ENCODE measurements around the gene TIMP2. TPM values are rescaled to one million over a fixed set of nuclear protein-coding genes. Genes with fewer than 3 reads are reported as not detected.

Gene TIMP2
- total and polyA plus RNA-seq, 2 experiments from 2014 or later, result 103 to 587 TPM

DNA sequence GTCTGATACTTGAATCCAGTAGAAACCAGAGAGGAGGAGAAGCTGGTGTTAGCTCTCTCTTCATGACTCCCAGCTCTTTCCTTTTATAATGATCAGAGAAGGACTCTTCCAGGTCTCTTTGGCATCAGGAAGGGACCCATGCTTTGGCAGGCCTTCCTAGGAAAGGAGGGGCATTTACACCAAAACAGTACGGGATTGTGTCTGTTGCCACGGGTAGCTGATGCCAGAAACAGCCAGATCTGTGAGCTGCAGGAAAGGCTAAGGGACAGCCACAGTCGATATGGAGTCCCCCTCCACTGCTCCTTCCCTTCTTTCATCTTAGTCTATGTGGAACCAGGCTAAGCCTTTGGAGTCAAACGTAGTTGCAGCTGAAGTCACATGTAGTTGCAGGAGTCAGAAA lies 31.5 kb downstream of the TIMP2 start:
- Histone ChIP-seq H3K79me2 (ENCODE audit: insufficient read depth) (peaks cover 100% of the 10 kb centered on the region), H3K4me3 (no peak overlapping the region), H2AFZ (no peak overlapping the region), H3K4me2 (ENCODE audit: unreplicated experiment) (no peak overlapping the region), H3F3A (ENCODE audit: insufficient read depth) (peaks cover 61% of the 10 kb centered on the region), H3K4me1 (ENCODE audit: insufficient read depth) (peaks cover 23% of the 10 kb centered on the region), H3K27me3 (replicated peaks; ENCODE audit: insufficient read depth) (no peaks in the 10 kb centered on the region), H3K27ac (peak overlapping the region; percentile 12; the same call in 1 of the 2 replicates), H3K9me3 (ENCODE audit: low read depth) (no peaks in the 10 kb centered on the region), H3K36me3 (ENCODE audit: low read depth) (no peaks in the 10 kb centered on the region; the same call in 1 of the 2 replicates), H3K9me2 (ENCODE audit: insufficient read depth) (no peaks in the 10 kb centered on the region), H4K20me1 (ENCODE audit: insufficient read depth) (no peaks in the 10 kb centered on the region; the same call in 1 of the 2 replicates), H3K9ac (no peak overlapping the region)
- no peak for DNase-seq
- 13 to 18% methylated on average over 4 of the region's 4 CpGs for WGBS, 2 experiments (ENCODE audit: low coverage in 1 of 2, low lambda C conversion rate in 2 of 2, missing lambda C conversion rate in 2 of 2)
- no peak for TF ChIP-seq EZH2 (IDR thresholded peaks at IDR 0.05; ENCODE audit: insufficient read depth, poor library complexity, severe bottlenecking)
- no peak for TF ChIP-seq EZH2phosphoT487 (IDR thresholded peaks at IDR 0.05; ENCODE audit: insufficient read depth, low read depth)
- in situ Hi-C loops (cut with MboI), result no loop called here

DNA sequence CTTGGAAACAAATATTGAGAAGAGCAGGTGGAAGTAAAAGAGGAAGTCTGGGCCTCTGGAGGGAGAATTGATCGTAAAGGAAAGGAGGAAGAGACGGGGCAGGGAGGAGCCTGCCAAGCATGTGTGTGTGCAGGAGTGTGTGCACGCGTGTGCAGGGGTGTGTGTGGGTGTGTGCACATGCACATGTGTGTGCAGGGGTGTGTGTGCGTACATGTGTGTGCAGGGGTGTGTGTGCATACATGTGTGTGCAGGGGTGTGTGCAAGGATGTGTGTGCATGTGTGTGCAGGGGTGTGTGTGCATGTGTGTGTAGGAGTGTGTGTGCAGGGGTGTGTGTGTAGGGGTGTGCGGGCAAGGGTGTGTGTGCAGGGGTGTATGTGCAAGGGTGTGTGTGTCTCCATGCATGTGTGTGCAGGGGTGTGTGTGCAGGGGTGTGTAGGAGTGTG lies 32.2 kb downstream of the TIMP2 start:
- TF ChIP-seq EZH2 (IDR thresholded peaks at IDR 0.05; ENCODE audit: insufficient read depth, poor library complexity, severe bottlenecking), result no peak
- TF ChIP-seq EZH2phosphoT487 (IDR thresholded peaks at IDR 0.05; ENCODE audit: insufficient read depth, low read depth), result no peak
- peaks cover 19% of the 10 kb centered on the region for H3K4me1 ChIP-seq (ENCODE audit: insufficient read depth)
- in situ Hi-C loops (cut with MboI), result no loop called here
- peaks cover 100% of the 10 kb centered on the region for H3K79me2 ChIP-seq (ENCODE audit: insufficient read depth)
- H4K20me1 ChIP-seq (ENCODE audit: insufficient read depth), result no peaks in the 10 kb centered on the region; the same call in 1 of the 2 replicates
- no peak for DNase-seq
- no peak overlapping the region for H3K27ac ChIP-seq
- H3K27me3 ChIP-seq (replicated peaks; ENCODE audit: insufficient read depth), result no peaks in the 10 kb centered on the region
- no peaks in the 10 kb centered on the region for H3K9me3 ChIP-seq (ENCODE audit: low read depth)
- no peak overlapping the region for H3K9ac ChIP-seq
- no peak overlapping the region for H2AFZ ChIP-seq
- H3K36me3 ChIP-seq (ENCODE audit: low read depth), result no peaks in the 10 kb centered on the region
- no peaks in the 10 kb centered on the region for H3K9me2 ChIP-seq (ENCODE audit: insufficient read depth)
- WGBS, 2 experiments (ENCODE audit: low coverage in 1 of 2, low lambda C conversion rate in 2 of 2, missing lambda C conversion rate in 2 of 2), result 73 to 81% methylated on average over 6 of the region's 6 CpGs
- no peak overlapping the region for H3K4me3 ChIP-seq
- no peak overlapping the region for H3K4me2 ChIP-seq (ENCODE audit: unreplicated experiment)
- peaks cover 59% of the 10 kb centered on the region for H3F3A ChIP-seq (ENCODE audit: insufficient read depth)

DNA sequence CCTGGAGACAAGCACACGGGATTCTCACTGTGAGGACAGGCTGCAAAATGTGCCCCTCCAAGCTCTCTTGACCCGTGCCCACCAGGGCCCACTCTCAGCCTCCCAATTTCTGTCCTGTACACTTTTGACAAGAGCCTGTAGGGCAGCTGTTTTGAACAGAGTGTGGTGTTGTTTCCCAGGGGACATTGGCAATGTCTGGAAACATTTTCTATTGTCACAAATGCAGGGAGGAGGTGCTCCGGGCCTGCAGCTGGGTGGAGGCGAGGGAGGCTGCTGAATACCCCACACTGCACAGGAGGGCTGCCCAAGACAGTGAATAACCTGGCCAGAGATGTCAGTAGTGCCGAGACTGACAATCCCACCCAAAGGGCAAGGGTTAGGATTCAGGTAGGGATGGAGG lies 32.7 kb downstream of the TIMP2 start:
- Histone ChIP-seq H3K4me1 (ENCODE audit: insufficient read depth) (peaks cover 14% of the 10 kb centered on the region), H3K4me3 (no peak overlapping the region), H2AFZ (no peak overlapping the region), H4K20me1 (ENCODE audit: insufficient read depth) (no peaks in the 10 kb centered on the region; the same call in 1 of the 2 replicates), H3K9me2 (ENCODE audit: insufficient read depth) (no peaks in the 10 kb centered on the region), H3K9me3 (ENCODE audit: low read depth) (no peaks in the 10 kb centered on the region), H3K27me3 (replicated peaks; ENCODE audit: insufficient read depth) (no peaks in the 10 kb centered on the region), H3K36me3 (ENCODE audit: low read depth) (no peaks in the 10 kb centered on the region), H3K79me2 (ENCODE audit: insufficient read depth) (peaks cover 100% of the 10 kb centered on the region), H3K27ac (no peak overlapping the region), H3K4me2 (ENCODE audit: unreplicated experiment) (no peak overlapping the region), H3K9ac (no peak overlapping the region), H3F3A (ENCODE audit: insufficient read depth) (peaks cover 60% of the 10 kb centered on the region)
- WGBS, 2 experiments (ENCODE audit: low coverage in 1 of 2, low lambda C conversion rate in 2 of 2, missing lambda C conversion rate in 2 of 2), result 53 to 59% methylated on average over 5 of the region's 5 CpGs
- in situ Hi-C loops (cut with MboI), result no loop called here
- no peak for DNase-seq
- TF ChIP-seq EZH2phosphoT487 (IDR thresholded peaks at IDR 0.05; ENCODE audit: insufficient read depth, low read depth) (no peak), EZH2 (IDR thresholded peaks at IDR 0.05; ENCODE audit: insufficient read depth, poor library complexity, severe bottlenecking) (no peak)

DNA sequence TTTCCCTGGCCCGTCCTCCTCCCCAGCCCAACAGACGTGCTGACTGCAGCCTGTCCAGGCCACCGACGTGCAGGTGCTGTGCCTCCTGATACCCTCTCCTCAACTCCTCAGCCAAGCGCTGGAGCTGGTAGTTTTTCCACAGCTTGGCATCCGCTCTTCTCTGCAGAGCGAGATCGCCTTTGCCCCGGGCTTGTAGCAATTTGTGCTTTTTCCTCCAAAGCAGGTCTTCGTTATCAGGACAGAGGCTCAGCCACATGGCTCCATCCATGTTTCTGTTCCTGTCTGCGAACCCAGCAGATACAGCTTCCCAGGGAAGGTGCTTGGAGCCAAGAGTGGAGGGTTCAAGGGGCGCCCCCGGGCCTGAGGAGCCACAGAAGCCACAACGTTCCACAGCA lies 33.1 kb downstream of the TIMP2 start:
- no peaks in the 10 kb centered on the region for H3K9me3 ChIP-seq (ENCODE audit: low read depth)
- H2AFZ ChIP-seq, result no peak overlapping the region
- peaks cover 64% of the 10 kb centered on the region for H3F3A ChIP-seq (ENCODE audit: insufficient read depth)
- no peak for DNase-seq
- H3K79me2 ChIP-seq (ENCODE audit: insufficient read depth), result peaks cover 100% of the 10 kb centered on the region
- H3K4me2 ChIP-seq (ENCODE audit: unreplicated experiment), result no peak overlapping the region
- H3K4me1 ChIP-seq (ENCODE audit: insufficient read depth), result peaks cover 13% of the 10 kb centered on the region
- no peaks in the 10 kb centered on the region for H3K27me3 ChIP-seq (replicated peaks; ENCODE audit: insufficient read depth)
- H3K36me3 ChIP-seq (ENCODE audit: low read depth), result no peaks in the 10 kb centered on the region
- no peaks in the 10 kb centered on the region for H3K9me2 ChIP-seq (ENCODE audit: insufficient read depth)
- in situ Hi-C loops (cut with MboI), result no loop called here
- no peak overlapping the region for H3K9ac ChIP-seq
- WGBS, 2 experiments (ENCODE audit: low coverage in 1 of 2, low lambda C conversion rate in 2 of 2, missing lambda C conversion rate in 2 of 2), result 83 to 86% methylated on average over 14 of the region's 14 CpGs
- H3K27ac ChIP-seq, result no peak overlapping the region
- H3K4me3 ChIP-seq, result no peak overlapping the region
- no peaks in the 10 kb centered on the region; the same call in 1 of the 2 replicates for H4K20me1 ChIP-seq (ENCODE audit: insufficient read depth)
- no peak for TF ChIP-seq EZH2phosphoT487 (IDR thresholded peaks at IDR 0.05; ENCODE audit: insufficient read depth, low read depth)
- TF ChIP-seq EZH2 (IDR thresholded peaks at IDR 0.05; ENCODE audit: insufficient read depth, poor library complexity, severe bottlenecking), result no peak

Measured in GM23248 (cell line).